Measurements from ENCODE around the gene MPP3.
"Not testable (repeated sequence)": the region's sequence is repeated elsewhere in the genome, so short reads cannot be mapped to it uniquely, and the experiment has no call there.

The MPP3 gene

GRCh38 chr17:43809121-43809520 is 23.8 kb downstream of the MPP3 start:
- FAIRE-seq (no peak), DNase-seq (ENCODE audit: low spot score) (no peak)

GRCh38 chr17:43808076-43808475 is 24.9 kb downstream of the MPP3 start:
- DNase-seq (ENCODE audit: low spot score) = no peak
- no peak for FAIRE-seq

DNA sequence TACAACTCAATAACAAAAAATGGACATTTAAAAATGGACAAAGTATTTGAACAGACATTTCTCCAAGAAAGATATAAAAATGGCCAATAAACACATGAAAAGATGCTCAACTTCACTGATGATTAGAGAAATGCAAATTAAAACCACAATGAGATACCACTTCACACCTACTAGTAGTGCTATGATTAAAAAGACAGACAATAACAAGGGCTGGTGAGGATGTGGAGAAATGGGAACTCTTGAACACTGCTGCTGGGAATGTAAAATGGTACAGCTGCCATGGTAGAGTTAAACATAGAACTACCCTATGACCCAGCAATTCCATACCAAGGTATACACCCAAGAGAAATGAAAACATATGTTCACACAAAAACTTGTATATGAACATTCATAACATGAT is 27.8 kb downstream of the MPP3 start:
- FAIRE-seq (no peak), DNase-seq (ENCODE audit: low spot score) (no peak)

DNA sequence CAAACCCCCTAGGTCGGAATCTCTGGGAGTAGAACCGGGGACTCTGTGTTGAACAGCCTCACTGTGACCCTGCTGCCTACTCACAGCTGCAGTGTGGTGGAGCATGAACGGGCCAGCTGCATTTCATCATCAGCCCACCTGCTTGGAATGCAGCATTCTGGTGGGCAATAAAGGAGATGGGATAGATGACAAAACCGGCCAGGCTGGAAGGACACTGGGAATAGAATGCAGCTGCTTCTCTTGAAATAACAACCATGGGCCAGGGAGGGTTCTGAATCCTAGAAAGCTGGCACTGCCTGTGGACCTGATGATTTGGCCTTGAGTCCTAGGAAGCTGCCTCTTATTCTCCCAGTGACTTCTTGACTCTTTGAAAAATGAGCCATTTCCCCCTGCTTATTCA is 29.2 kb downstream of the MPP3 start:
- DNase-seq (ENCODE audit: low spot score) (no peak), FAIRE-seq (no peak)

GRCh38 chr17:43801844-43802243 is 31.1 kb downstream of the MPP3 start:
- DNase-seq (ENCODE audit: low spot score) (no peak), FAIRE-seq (no peak)

DNA sequence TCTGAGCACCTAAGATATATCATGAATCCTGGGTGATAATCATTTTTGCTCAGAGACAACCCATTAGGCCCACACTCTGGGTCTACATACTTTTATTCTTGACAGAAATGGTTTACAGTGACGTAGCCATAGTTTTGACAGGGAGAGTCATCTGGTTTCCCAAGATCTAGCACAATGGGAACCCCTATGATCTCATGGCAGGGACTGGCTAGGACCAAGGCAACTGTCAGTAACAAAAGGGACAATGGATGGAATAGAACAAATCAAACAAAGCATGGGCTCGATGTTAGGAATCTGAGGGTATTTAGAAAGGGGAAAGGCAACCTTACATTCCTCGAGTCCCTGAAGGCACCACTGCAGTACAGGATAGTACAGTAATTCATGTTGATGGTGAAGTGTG is 32.2 kb downstream of the MPP3 start:
- no peak for FAIRE-seq

DNA sequence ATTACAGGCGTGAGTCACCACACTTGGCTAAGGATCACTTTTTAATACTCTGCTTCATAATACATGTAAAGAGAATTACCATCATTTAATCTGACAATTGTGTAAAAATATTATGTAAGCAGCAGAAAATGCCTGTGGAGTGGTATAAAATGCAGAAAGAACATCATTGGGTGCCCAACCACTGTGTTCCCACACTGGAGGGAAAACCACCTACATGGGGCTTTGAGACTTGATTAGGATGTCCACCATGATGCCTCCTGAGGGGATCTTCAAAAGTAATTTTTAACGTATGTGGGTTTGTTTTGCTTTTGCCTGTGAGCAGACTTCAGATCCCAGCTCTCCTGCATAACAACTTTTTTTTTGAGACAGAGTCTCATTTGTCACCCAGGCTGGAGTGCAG is 33.9 kb downstream of the MPP3 start:
- no peak for FAIRE-seq

More for the DNA sequence above, 32.2 kb downstream of the MPP3 start:
- DNase-seq (ENCODE audit: low spot score) = no peak

GRCh38 chr17:43798024-43798423 is 34.9 kb downstream of the MPP3 start:
- not testable (repeated sequence) for DNase-seq (ENCODE audit: low spot score); FAIRE-seq

More for the DNA sequence above, 33.9 kb downstream of the MPP3 start:
- no peak for DNase-seq (ENCODE audit: low spot score)

GRCh38 chr17:43792668-43793067 is 40.3 kb downstream of the MPP3 start:
- FAIRE-seq; DNase-seq (ENCODE audit: low spot score): not testable (repeated sequence)

DNA sequence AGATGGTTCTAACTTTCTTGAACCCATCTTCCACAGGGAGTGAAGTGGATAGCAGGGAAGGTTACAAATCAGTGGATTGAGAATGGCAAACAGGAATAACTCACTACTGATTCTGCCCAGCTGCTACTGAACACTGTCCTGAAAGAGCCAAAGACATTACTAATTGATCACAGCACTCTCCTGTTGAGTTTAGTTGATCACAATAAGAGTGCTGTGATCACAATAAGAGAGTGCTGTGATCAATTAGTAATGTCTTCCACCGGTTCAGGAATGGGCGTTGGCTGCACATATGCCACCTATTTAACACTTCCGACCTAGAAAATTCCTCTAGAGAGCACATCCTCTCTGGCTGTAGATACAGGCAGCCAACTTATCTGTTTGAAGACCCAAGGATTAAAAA is 41.4 kb downstream of the MPP3 start:
- FAIRE-seq (no peak), DNase-seq (ENCODE audit: low spot score) (no peak)

DNA sequence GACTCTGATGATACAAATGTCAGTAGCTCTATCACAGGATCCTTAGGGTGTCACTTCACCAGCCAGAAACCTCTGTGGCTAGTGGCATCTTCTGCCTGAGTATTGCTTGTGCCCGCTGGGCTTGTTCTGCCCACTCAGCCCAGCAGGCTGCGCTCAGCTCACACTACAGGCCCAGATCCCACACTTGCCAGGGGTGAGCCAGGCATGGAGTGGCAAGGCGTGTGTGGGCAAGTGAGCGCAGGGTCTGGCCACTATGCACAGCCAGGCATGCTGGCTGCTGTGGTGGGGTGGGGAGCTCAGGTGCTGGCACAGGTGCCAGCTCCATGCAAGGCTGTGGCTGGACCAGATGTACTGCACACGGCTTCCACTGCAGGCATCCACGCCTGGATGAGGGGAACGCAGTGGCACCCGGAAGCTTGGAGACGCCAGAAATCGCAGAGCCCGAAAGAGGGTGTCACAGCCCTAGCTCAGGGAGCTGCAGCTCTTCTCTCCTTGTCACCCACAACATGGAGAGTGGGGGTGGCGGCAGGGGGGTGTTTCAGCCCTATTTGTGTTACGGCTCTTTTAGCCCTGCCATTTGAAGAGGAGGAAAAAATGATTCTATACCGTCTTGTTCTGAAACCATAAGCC is 42.5 kb downstream of the MPP3 start:
- DNase-seq (ENCODE audit: low spot score) (no peak), FAIRE-seq (no peak)

GRCh38 chr17:43789482-43789881 is 43.5 kb downstream of the MPP3 start:
- DNase-seq (ENCODE audit: low spot score) (no peak), FAIRE-seq (no peak)

DNA sequence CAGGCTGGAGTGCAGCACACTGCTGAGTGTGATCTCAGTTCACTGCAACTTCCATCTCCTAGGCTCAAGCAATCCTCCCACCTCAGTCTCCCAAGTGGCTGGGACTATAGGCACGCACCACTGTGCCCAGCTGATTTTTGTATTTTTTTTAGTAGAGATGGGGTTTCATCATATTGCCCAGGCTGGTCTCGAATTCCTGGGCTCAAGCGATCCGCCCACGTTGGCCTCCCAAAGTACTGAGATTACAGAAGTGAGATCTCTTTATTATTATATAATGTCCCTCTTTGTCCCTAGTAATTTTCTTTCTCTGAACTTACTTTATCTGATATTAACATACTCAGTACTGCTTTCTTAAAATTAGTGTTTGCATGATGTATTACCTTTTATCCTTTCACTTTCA is 44.4 kb downstream of the MPP3 start:
- DNase-seq (ENCODE audit: low spot score) (no peak), FAIRE-seq (no peak)

DNA sequence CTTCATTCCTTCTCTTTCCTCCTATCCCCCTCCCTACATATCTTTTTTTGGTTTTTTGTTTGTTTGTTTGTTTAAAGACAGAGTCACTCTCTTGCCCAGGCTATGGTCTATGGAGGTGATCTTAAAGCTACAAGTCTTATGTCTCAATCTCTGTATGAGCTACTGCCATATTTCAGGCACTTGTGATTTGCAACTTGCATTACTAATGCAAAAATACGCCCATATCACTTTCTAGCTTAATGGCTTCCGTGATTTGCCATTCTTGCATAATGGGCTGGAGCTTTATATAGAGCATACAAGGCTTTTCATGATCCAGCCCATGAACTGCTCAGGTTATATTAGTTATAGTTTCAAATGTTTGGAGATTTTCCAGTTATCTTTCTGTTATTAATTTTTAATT is 45.2 kb downstream of the MPP3 start:
- FAIRE-seq = no peak
- no peak for DNase-seq (ENCODE audit: low spot score)

GRCh38 chr17:43784628-43785101 is 48.3 kb downstream of the MPP3 start:
- DNase-seq (ENCODE audit: low spot score) = peak; percentile 37
- FAIRE-seq = no peak

- DNase-seq (ENCODE audit: low spot score) (peak; percentile 78), FAIRE-seq (peak; percentile 50)
Observed at GRCh38 chr17:43784068-43784467, 48.9 kb downstream of the MPP3 start.

DNA sequence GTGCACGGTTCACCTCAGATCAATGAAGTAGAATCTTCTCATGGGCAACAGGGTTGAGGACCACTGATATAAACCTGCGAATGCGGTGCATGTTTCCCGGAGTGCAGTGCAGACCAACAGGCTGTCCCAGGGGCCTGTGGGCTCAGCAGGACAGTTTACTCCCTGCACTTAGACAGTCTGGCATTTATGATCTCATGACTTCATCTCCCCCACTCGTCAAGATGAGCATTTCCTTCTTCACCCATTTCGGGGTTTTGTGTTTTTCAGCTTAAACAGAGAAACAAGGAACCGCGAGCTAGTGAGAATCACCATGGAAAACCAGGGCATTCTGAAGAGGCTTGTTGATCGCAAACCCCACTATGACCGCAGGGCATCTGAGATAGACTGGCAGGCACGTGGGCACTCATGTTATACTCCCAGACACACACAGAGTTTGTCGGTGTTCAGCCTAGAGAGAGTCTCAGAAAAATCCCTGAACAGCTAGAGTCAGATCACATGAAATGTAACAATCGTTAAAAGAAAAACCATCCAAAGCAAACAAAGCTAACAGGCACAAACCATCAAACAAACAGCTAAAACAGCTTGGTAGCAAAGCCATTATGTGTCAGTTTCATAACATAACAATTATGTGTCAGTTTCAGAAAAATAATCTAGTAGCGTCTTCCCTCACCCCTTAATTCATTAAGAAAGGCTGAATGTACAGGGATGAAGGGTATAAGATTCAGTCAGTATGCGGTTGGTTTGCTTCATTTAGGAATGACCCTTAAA is 49.8 kb downstream of the MPP3 start:
- no peak for FAIRE-seq
- DNase-seq (ENCODE audit: low spot score) = no peak

DNA sequence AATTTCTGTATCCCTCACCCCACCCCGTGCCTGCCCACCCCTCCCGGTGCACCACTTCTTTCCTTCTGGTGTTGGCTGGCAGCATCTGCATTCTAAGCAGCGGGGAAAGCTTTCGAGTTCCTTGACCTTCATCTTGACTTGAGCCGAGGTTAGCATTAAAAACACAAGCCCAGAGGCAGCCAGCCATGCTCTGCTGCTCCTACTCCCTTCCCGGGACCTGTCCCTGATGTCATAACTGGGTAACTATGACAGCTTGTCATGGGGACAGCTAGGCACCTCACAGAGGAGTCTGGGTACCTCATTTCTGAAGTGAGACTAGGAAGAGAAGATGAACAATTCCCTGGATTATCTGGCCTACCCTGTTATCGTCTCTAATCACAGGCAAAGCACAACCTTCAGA is 52.8 kb downstream of the MPP3 start, which contains the start of gene CFAP97D1:
Gene CFAP97D1, plus strand, starts transcription at position 301 of the 400 bp plus-strand sequence. Its CDS starts 28 bp downstream, at position 329.
- DNase-seq (ENCODE audit: low spot score) (no peak), FAIRE-seq (no peak)

DNA sequence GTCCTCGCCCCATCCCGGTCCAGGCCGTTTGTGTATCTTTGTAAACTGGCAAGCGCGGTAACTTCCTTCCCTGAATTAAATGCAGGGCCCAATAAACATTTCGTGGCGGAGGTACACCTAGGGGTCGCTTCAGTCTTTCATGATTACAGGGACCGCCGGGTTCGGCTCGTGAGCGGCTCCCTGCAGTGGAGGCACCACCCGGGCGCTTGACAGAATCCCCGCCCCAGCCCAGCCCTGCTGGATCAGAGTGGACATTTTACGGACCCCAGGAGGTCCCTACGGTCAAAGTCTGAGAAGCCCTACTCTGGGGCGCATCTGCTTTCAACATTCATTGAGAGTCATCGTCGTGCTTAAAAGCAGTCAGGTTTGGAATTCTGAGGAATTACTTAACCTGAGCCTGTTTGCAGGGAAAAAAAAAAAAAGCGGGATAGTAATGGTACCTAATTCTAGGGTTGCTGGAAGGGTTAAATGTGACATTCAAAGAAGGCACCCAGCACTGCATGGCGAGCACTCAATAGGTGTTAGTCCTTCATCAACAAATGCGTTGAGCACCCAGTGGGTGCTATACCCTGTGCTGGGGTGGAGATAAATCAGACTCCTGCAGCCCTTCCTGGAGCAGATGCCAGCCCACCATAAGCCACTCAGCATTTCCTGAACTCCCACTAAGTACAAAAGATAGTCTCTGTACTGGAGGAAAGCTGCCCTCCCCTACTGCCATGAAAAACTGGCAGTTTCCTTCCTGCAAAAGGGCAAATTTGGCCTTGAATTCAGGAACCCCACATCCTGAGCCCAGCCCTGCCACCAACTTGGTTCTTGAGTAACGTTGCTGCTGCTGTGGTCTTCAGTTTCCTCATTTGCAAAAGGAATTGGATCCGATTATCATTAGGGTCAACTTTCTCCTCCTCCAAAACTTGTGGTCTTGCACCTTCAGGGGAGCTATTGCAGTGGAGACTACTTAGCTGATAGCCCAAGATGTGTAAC is 53.5 kb downstream of the MPP3 start:
- DNase-seq (ENCODE audit: low spot score) = no peak
- no peak for FAIRE-seq

DNA sequence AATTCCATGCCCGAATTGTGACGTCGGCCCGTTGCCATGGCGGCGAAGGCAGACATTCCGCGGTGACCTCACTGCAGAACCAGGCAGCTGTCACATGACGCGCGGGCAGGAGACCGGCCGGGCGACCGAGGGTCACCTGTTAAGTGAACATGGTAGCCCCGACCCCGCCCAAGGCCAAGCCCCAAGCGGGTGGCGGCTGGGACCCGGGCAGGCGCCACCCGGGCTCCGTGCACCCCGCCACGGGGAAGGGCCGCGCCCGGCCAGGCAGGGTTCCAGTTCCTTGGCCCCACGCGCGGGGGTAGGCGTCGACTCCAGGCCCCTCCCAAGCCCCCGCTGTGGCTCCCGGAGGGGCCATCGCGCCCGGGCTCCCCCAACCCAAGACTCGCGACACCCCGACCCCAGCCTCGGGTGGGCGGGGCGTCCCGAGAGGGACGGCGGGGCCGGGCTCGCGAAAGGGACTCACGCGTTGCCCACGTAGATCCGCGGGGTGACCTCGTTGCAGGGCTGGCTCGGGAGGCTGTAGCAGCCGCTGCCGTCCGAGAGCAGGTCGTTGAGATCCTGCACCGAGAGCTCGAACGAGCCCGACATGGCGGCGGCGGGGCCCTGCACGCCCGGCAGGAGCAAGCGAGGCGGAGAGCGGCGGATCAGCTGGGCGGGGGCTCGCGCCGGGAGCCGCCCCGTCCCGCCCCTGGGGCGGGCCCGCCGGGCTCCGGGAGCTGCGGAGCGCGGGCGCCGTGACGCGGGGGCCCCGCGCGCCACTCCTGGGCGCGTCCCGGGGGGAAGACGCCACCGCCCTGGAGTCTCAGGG is 54.4 kb downstream of the MPP3 start, which contains the start of gene DUSP3:
Gene DUSP3, minus strand, starts transcription at position 641 of the 808 bp plus-strand sequence. Its CDS starts 53 bp downstream, at position 588.
- DNase-seq (ENCODE audit: low spot score) (peak; percentile 81), FAIRE-seq (no peak)
